GM21825 (cell line): Measurements from ENCODE around the gene DNM3.
"Not testable (repeated sequence)": the region's sequence is repeated elsewhere in the genome, so short reads cannot be mapped to it uniquely, and the experiment has no call there.

Experiments used
- ATAC-seq: cut with Tn5 transposase; IDR thresholded peaks from one replicate; pipeline ENCODE4 v1.9.1; 2021; ENCODE audit warnings: mild to moderate bottlenecking, moderate library complexity; ENCODE audit not compliant: unreplicated experiment

DNM3 gene

DNA sequence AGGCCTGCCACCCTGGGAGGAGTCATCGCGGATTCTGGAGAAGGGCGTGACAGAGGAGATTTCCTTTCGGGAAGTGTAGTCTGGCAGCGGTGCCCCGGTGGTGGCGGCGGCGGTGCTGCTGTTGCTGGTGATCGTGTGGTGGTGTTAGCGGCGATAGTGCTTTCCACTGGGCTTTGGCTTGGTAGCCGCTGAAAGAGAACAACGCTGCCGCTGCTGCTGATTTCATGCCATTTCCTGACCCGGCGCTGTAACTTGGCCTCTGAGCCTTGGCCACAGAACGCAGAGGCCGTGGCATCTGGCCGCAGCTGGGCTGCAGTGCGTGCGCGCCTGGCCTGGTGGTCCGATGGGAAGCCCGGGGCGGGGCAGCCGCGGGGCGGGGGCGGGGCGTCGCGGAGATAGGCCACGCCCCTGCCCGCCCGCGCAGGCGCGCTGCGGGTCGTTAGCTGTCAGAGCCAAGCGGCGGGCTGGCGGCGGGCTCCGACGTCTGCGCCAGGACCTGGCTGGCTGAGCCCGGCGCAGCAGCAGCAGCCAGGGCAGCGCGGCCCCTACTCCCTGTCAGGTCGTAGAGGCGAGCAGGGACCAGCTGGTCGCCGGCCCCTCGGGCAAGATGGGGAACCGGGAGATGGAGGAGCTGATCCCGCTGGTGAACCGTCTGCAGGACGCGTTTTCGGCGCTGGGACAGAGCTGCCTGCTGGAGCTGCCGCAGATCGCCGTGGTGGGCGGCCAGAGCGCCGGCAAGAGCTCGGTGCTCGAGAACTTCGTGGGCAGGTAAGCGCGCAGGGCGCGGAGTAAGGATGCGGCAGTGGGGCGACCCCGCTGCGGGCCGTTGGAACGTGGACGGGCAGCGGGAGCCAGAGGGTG is at the start of gene DNM3:
DNM3 (plus strand) TSS at position 449 of the 861 bp plus-strand sequence; CDS start at position 608, 159 bp downstream.
- ATAC-seq = peak; percentile 89

GRCh38 chr1:171792656-171793369 is 48.5 kb upstream of the DNM3 start:
- no peak for ATAC-seq

GRCh38 chr1:171793636-171794035 is 47.7 kb upstream of the DNM3 start:
- no peak for ATAC-seq

GRCh38 chr1:171794085-171794484 is 47.2 kb upstream of the DNM3 start:
- no peak for ATAC-seq

DNA sequence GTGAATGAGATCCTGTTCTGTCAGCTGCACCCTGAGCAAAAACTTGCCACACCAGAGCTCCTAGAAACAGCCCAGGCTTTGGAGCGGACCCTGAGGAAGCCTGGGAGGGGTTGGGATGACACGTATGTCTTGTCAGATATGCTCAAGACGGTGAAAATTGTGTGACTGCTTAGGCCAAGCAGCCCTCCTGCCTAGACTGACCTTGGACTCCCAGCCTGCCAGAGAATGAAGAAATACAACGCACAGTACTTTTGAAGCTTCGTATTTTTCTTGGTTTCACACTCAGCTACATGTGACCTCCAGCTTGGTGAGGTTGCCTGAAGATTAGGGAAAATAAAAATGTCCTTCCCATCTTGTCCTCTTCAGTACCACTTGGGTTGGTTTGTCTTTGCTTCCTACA is 44.7 kb upstream of the DNM3 start:
- ATAC-seq = no peak

GRCh38 chr1:171798311-171798710 is 43.0 kb upstream of the DNM3 start:
- ATAC-seq = no peak

DNA sequence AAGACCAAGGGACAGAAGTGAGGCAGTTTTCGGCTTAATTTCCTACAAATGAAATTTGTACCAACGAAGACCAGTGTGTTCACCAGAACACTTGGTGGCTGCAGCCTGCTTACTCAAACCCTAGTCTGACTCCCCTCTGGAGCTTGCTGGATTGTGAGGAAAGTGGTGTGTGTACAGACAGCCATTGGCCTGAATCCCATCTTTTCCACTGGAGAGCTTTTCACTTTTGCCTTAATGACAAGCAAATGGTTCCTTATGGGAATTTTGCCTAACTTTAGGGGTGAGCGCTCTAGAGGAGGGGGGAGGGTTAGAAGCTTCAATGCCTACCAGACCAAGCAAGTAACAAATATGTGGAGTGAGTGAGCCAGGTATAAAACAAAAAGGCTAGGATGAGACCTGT is 42.5 kb upstream of the DNM3 start:
- ATAC-seq = no peak

DNA sequence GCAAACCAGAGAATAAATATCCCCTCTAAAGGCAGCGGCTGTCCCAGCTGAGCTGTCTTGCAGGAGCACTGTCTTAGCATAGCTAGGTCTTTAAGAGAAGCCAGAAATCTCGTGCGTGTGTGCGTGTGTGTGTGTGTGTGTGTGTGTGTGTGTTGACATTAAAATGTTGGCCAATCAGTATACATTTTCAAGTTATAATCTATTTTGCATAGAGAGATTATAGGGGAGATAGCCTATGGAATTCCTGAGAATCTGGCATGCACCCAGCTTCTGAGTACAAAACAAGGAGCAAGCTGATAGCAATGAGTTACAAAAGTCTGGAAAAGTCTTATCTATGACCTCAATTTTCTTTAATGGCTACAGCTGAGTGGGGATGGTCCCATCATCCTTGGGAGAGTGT is 42.1 kb upstream of the DNM3 start:
- no peak for ATAC-seq

GRCh38 chr1:171799698-171800097 is 41.6 kb upstream of the DNM3 start:
- ATAC-seq = not testable (repeated sequence)

GRCh38 chr1:171800342-171800741 is 41.0 kb upstream of the DNM3 start:
- ATAC-seq = no peak

GRCh38 chr1:171800851-171801250 is 40.4 kb upstream of the DNM3 start:
- ATAC-seq = no peak

DNA sequence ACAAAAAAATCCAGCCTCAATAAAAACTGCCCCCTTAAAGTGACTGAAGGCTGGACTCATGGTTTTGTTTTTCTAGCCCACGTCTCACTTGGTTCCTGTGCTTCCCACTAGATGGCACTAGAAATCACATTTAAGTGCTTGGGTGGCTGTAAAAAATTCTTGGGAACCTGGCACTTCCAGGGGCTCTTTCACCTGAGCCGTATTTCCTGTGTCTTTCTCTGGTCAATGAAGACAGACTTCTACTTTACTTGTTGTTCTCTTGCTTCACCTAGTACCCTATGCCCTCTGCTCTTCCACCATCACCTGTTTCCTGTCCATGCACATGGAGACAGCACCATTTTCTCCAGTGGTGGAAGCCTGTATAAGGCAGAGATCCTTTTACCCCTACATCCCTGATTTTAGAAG is 39.8 kb upstream of the DNM3 start:
- ATAC-seq = no peak

- ATAC-seq = no peak
Measured at GRCh38 chr1:171802207-171802606, 39.1 kb upstream of the DNM3 start.

- ATAC-seq = no peak
Measured at GRCh38 chr1:171803045-171803444, 38.3 kb upstream of the DNM3 start.

- no peak for ATAC-seq
Measured at GRCh38 chr1:171803461-171804022, 37.8 kb upstream of the DNM3 start.

- peak; percentile 80 for ATAC-seq
Measured at GRCh38 chr1:171805395-171806115, 35.7 kb upstream of the DNM3 start.

GRCh38 chr1:171807556-171807955 is 33.7 kb upstream of the DNM3 start:
- no peak for ATAC-seq

DNA sequence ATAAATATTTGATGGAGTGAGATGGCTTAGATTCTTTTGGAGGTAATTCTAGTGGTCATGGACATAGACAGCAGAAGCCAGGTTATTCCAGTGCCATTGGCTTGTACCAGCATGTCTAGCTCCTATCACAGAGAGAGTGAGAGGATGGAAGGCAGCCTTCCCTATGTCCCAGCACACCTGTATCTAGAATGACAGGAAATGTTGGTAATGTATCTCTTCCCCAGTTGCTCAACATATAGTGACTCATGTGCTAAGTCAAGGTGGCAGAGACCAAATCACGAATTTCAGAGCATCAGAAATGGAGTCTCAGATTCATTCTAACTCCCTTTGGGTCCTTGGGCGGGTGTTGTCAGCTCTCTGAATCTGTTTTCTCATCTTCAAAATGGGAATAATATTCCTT is 31.5 kb upstream of the DNM3 start:
- no peak for ATAC-seq

DNA sequence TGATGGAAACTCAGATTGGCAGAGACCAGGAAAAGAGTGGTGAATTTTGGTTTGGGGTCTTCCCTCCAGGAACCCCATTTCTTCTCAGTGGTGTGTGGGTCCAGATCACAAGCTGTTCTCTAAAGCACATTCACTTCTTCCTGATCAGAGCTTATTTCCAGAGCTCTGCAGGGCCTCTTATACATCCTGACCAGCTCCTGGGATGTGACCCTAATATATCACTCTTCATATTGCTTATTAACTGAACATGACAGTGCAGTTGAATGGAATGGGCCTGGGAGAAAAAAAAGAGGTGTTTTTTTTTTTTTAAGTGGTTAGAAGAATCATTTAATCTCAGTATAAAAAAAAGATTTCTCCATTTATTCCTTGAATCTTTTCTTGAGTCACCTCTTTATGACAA is 29.6 kb upstream of the DNM3 start:
- ATAC-seq = no peak

GRCh38 chr1:171814692-171815091 is 26.6 kb upstream of the DNM3 start:
- no peak for ATAC-seq

DNA sequence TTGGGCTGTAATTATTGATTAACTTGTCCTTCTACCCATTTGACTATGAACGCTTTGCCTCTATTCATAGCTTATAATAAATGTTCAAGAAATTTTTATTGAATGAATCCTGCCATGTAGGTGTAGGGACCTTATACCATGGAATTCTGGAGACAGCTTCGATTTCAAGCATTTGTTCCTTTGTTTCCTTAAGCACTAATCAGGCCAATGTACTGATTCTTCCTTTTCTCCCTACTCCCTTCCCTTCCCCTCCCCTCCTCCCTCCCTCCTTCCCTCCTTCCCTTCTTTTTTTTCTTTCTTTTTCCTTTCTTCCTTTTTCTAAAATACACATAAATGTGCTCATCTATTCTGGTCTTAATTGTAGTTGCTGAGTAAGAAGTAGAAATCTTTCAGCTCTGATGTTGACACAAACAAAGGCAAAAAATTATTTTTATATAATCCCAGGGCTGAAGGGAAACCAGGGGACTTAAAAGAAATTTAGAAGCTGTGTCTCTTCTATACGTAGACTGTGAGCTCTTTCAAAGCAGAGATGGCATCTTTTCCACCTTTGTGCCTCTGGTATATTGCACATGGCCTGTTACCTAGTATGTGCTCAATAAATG is 24.9 kb upstream of the DNM3 start:
- ATAC-seq = no peak
